ENCODE results near the gene RPP40.
A peak's percentile ranks its signal among the peaks of the same experiment; 100 is the strongest.

Gene RPP40

DNA sequence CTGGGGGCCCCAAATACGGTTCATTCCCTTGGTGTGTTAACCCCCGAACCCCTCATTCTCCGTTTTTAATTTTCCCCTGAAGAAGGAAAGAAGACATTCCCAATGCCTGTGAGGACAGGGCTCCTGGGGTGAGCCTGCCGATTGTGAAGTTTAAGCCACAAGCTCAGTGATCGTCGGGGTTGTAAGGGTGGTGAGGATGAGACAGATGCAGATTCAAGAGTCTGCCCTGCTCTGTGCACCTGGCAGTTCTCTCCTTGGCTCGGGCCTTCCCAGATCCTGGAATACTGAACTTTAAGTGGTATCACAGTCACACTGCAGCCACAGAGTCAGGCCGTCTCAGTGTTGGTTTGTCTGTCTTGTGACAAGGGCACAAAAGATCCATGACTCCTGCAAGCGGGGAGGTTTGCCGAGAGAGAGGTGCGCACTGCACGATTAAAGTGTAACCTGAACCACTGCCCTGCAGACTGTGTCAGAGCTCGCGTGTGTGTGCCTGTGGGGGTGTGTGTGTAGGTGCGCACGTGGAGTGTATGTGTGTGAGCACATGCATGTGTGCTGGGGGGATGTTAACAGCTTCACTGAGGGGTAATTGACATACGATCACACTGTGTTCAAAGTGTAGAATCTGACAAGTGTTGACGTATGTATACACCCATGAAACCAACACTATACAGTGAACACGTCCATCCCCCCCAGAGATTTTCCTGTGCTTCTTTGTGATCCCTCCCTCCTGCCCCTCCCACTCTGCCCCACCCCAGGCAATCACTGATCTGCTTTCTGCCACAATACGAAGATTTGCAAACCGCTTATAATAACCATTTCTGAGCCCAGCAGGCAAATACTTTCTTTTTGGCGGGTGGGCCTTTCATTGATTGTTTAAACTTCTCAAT, 38.9 kb downstream of the RPP40 start:
- no peak for DNase-seq
- H3K9ac ChIP-seq (ENCODE audit: low read length): no peak overlapping the region
- peaks cover 9% of the 10 kb centered on the region for H3K79me1 ChIP-seq (ENCODE audit: low read length)
- peak overlapping the region; percentile 69 for H3K14ac ChIP-seq (ENCODE audit: low read length)
- peak overlapping the region; percentile 60 for H4K91ac ChIP-seq (ENCODE audit: low read depth, low read length)
- H2AK5ac ChIP-seq (ENCODE audit: low read length): peak overlapping the region; percentile 33
- H3K4me3 ChIP-seq (ENCODE audit: low read depth, low read length): no peak overlapping the region
- no peak overlapping the region for H2AFZ ChIP-seq (ENCODE audit: insufficient read depth, low read length, poor library complexity)
- peak overlapping the region; percentile 29 for H2BK5ac ChIP-seq (ENCODE audit: low read depth, low read length, poor library complexity)
- peak overlapping the region; percentile 18 for H2BK120ac ChIP-seq (ENCODE audit: insufficient read depth, low read length, poor library complexity)
- H3K4me2 ChIP-seq (ENCODE audit: low read length): no peak overlapping the region
- no peaks in the 10 kb centered on the region for H3K9me3 ChIP-seq (ENCODE audit: insufficient read depth, low read depth, low read length)
- no peak overlapping the region for H4K12ac ChIP-seq (ENCODE audit: low read depth, low read length)
- H3K4me1 ChIP-seq (ENCODE audit: control insufficient read depth in 1 of 2, insufficient read depth in 2 of 2, low read length in 2 of 2): peaks cover 13 to 14% of the 10 kb centered on the region in 2 experiments
- H3K36me3 ChIP-seq (ENCODE audit: control insufficient read depth in 1 of 2, insufficient read depth in 2 of 2, low read length in 2 of 2): no peaks in the 10 kb centered on the region
- peak overlapping the region; percentile 36 for H3K27ac ChIP-seq (ENCODE audit: low read depth, low read length)
- H3K23ac ChIP-seq (ENCODE audit: low read length): no peak overlapping the region
- peak overlapping the region; percentile 51 for H4K8ac ChIP-seq (ENCODE audit: low read depth, low read length)
- no peak overlapping the region for H3K4ac ChIP-seq (ENCODE audit: low read depth, low read length)
- no CpG with 5 or more reads among the region's 22 CpGs for WGBS (ENCODE audit: extremely low coverage, insufficient coverage, insufficient read length)
- H3K79me2 ChIP-seq (ENCODE audit: control insufficient read depth, insufficient read depth, low read length, poor library complexity): no peaks in the 10 kb centered on the region
- H3K18ac ChIP-seq (ENCODE audit: low read length): peak overlapping the region; percentile 28
- peak overlapping the region; percentile 29 for H2BK12ac ChIP-seq (ENCODE audit: low read length)
- no peaks in the 10 kb centered on the region for H3K27me3 ChIP-seq (ENCODE audit: insufficient read depth, low read length)

DNA sequence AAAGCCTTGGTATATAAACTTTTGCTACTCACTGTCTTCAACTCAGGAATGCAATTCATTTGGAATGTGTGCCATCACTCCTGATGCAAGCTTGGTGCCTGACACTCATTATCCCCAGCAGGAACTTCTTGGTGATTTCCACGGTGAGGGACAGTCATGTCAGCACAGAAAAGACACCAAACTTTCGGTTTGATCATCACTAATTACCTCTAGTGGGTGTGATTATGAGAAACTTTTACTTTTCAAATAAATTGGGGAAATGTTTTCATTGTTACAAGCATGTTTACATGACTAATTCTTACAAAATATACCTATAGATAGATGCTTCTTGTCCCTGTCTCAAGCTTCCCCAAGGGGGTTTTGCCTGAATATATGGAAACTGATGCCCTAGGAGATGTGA, 40.9 kb downstream of the RPP40 start:
- Histone ChIP-seq H3K14ac (ENCODE audit: low read length) (no peak overlapping the region), H3K79me2 (ENCODE audit: control insufficient read depth, insufficient read depth, low read length, poor library complexity) (no peaks in the 10 kb centered on the region), H2AK5ac (ENCODE audit: low read length) (no peak overlapping the region), H3K27ac (ENCODE audit: low read depth, low read length) (no peak overlapping the region), H4K91ac (ENCODE audit: low read depth, low read length) (no peak overlapping the region), H2AFZ (ENCODE audit: insufficient read depth, low read length, poor library complexity) (no peak overlapping the region), H3K23ac (ENCODE audit: low read length) (no peak overlapping the region), H3K4me2 (ENCODE audit: low read length) (no peak overlapping the region), H2BK120ac (ENCODE audit: insufficient read depth, low read length, poor library complexity) (no peak overlapping the region), H4K8ac (ENCODE audit: low read depth, low read length) (no peak overlapping the region), H3K9me3 (ENCODE audit: insufficient read depth, low read depth, low read length) (peaks cover under 1% of the 10 kb centered on the region), H3K18ac (ENCODE audit: low read length) (no peak overlapping the region), H3K79me1 (ENCODE audit: low read length) (peaks cover 9% of the 10 kb centered on the region), H3K9ac (ENCODE audit: low read length) (no peak overlapping the region), H3K4me3 (ENCODE audit: low read depth, low read length) (no peak overlapping the region), H3K27me3 (ENCODE audit: insufficient read depth, low read length) (no peaks in the 10 kb centered on the region), H4K12ac (ENCODE audit: low read depth, low read length) (no peak overlapping the region), H3K4ac (ENCODE audit: low read depth, low read length) (no peak overlapping the region), H3K4me1 (ENCODE audit: control insufficient read depth in 1 of 2, insufficient read depth in 2 of 2, low read length in 2 of 2) (peaks cover 13 to 14% of the 10 kb centered on the region in 2 experiments), H2BK5ac (ENCODE audit: low read depth, low read length, poor library complexity) (no peak overlapping the region), H3K36me3 (ENCODE audit: control insufficient read depth in 1 of 2, insufficient read depth in 2 of 2, low read length in 2 of 2) (no peaks in the 10 kb centered on the region), H2BK12ac (ENCODE audit: low read length) (no peak overlapping the region)
- WGBS (ENCODE audit: extremely low coverage, insufficient coverage, insufficient read length): no CpG with 5 or more reads among the region's 2 CpGs
- DNase-seq: peak; percentile 7 to 58

DNA sequence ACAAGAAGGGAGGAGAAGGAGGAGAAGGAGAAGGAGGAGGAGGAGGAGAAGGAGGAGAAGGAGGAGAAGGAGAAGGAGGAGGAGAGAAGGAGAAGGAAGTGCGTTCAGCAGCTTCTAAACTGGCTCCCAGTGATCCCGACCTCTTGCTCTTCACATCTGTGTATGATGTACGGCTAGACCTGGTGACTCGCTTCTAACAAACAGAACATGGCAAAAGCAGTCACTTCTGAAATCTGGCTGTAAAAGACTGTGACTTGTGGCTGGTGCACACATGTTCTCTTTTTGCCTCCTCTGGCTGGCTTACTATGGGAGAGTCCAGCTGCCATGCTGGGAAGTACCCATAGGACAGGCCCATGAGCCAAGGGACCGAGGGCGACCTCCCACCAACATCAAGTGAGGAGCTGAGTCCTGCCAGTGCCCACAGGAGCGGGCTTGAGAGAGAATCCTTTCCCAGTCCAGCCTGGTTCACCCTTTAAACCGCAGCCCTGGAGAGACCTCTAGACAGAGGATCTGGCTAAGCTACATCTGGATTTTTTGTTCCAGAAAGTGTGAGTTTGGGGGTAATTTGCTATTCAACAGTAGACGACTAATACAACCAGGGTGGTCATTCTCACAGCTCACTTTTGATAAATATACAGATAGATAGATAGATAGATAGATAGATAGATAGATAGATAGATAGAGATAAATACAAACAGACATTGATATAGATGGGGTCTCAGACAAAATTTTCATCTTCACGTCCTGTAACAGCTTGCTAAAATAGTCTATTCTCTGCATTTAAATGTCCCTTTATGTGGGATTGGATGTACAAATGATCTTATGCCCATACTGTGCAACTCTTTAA, 42.3 kb downstream of the RPP40 start:
- no peak overlapping the region for H2AFZ ChIP-seq (ENCODE audit: insufficient read depth, low read length, poor library complexity)
- no peak overlapping the region for H2BK5ac ChIP-seq (ENCODE audit: low read depth, low read length, poor library complexity)
- H3K14ac ChIP-seq (ENCODE audit: low read length): no peak overlapping the region
- H4K8ac ChIP-seq (ENCODE audit: low read depth, low read length): no peak overlapping the region
- no peak for DNase-seq
- H3K18ac ChIP-seq (ENCODE audit: low read length): no peak overlapping the region
- H4K12ac ChIP-seq (ENCODE audit: low read depth, low read length): no peak overlapping the region
- peaks cover 2% of the 10 kb centered on the region for H3K9me3 ChIP-seq (ENCODE audit: insufficient read depth, low read depth, low read length)
- H4K91ac ChIP-seq (ENCODE audit: low read depth, low read length): no peak overlapping the region
- no peak overlapping the region for H3K4me2 ChIP-seq (ENCODE audit: low read length)
- whole genome bisulfite sequencing (ENCODE audit: extremely low coverage, insufficient coverage, insufficient read length): no CpG with 5 or more reads among the region's 10 CpGs
- no peaks in the 10 kb centered on the region for H3K27me3 ChIP-seq (ENCODE audit: insufficient read depth, low read length)
- no peak overlapping the region for H3K23ac ChIP-seq (ENCODE audit: low read length)
- no peak overlapping the region for H3K9ac ChIP-seq (ENCODE audit: low read length)
- no peaks in the 10 kb centered on the region for H3K79me2 ChIP-seq (ENCODE audit: control insufficient read depth, insufficient read depth, low read length, poor library complexity)
- H2BK120ac ChIP-seq (ENCODE audit: insufficient read depth, low read length, poor library complexity): no peak overlapping the region
- no peak overlapping the region for H3K27ac ChIP-seq (ENCODE audit: low read depth, low read length)
- H3K79me1 ChIP-seq (ENCODE audit: low read length): peaks cover 9% of the 10 kb centered on the region
- no peak overlapping the region for H3K4ac ChIP-seq (ENCODE audit: low read depth, low read length)
- no peak overlapping the region for H2BK12ac ChIP-seq (ENCODE audit: low read length)
- no peak overlapping the region for H2AK5ac ChIP-seq (ENCODE audit: low read length)
- H3K4me3 ChIP-seq (ENCODE audit: low read depth, low read length): no peak overlapping the region
- no peaks in the 10 kb centered on the region for H3K36me3 ChIP-seq (ENCODE audit: control insufficient read depth in 1 of 2, insufficient read depth in 2 of 2, low read length in 2 of 2)
- peaks cover 13 to 14% of the 10 kb centered on the region in 2 experiments for H3K4me1 ChIP-seq (ENCODE audit: control insufficient read depth in 1 of 2, insufficient read depth in 2 of 2, low read length in 2 of 2)

DNA sequence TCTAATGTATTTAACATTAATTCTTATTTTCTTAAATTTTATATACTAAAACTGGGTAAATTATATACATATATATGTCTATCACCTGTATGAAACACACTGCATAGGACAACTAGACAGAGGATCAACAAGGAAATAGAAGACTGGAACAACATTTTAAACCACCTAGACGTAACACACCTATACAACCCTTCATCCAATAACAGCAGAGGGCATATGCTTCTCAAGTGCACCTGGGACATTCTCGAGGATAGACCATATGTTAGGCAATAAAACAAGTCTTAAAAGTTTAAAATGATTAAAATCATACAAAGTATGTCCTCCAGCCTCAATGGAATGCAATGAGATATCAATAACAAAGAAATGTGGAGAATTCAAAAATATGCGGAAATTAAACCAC, 45.2 kb downstream of the RPP40 start:
- Histone ChIP-seq H4K8ac (ENCODE audit: low read depth, low read length) (no peak overlapping the region), H3K14ac (ENCODE audit: low read length) (no peak overlapping the region), H3K79me1 (ENCODE audit: low read length) (no peaks in the 10 kb centered on the region), H2BK5ac (ENCODE audit: low read depth, low read length, poor library complexity) (no peak overlapping the region), H2AK5ac (ENCODE audit: low read length) (no peak overlapping the region), H3K4me3 (ENCODE audit: low read depth, low read length) (no peak overlapping the region), H3K18ac (ENCODE audit: low read length) (no peak overlapping the region), H2BK120ac (ENCODE audit: insufficient read depth, low read length, poor library complexity) (no peak overlapping the region), H2AFZ (ENCODE audit: insufficient read depth, low read length, poor library complexity) (no peak overlapping the region), H3K23ac (ENCODE audit: low read length) (no peak overlapping the region), H3K79me2 (ENCODE audit: control insufficient read depth, insufficient read depth, low read length, poor library complexity) (no peaks in the 10 kb centered on the region), H3K9ac (ENCODE audit: low read length) (no peak overlapping the region), H4K91ac (ENCODE audit: low read depth, low read length) (no peak overlapping the region), H4K12ac (ENCODE audit: low read depth, low read length) (no peak overlapping the region), H3K4me2 (ENCODE audit: low read length) (no peak overlapping the region), H3K27me3 (ENCODE audit: insufficient read depth, low read length) (no peaks in the 10 kb centered on the region), H3K9me3 (ENCODE audit: insufficient read depth, low read depth, low read length) (peaks cover 2% of the 10 kb centered on the region), H3K27ac (ENCODE audit: low read depth, low read length) (no peak overlapping the region), H3K36me3 (ENCODE audit: control insufficient read depth in 1 of 2, insufficient read depth in 2 of 2, low read length in 2 of 2) (peaks cover 7 to 11% of the 10 kb centered on the region in 2 experiments), H3K4me1 (ENCODE audit: control insufficient read depth in 1 of 2, insufficient read depth in 2 of 2, low read length in 2 of 2) (no peaks in the 10 kb centered on the region), H2BK12ac (ENCODE audit: low read length) (no peak overlapping the region), H3K4ac (ENCODE audit: low read depth, low read length) (no peak overlapping the region)
- no peak for DNase-seq
- WGBS (ENCODE audit: extremely low coverage, insufficient coverage, insufficient read length): no CpG with 5 or more reads among the region's 3 CpGs
